Coronary artery (tissue), 2 donors: ENCODE measurements around the gene LRP5.

ENCODE experiments used
- DNase-seq: peaks from one replicate; pipeline ENCODE4 v3.0.0-alpha.2; 2017; ENCODE audit warnings: low spot score
- H3K27ac ChIP-seq, 2 donors: fragments of 200-600 bp; sonication (generic); one replicate each; pipeline ENCODE4 v1.5.1; 2016 to 2019
- H3K4me3 ChIP-seq: fragments of 200-600 bp; sonication (generic); 2 replicates; pipeline ENCODE4 v1.5.1; 2016; ENCODE audit warnings: mild to moderate bottlenecking, moderate library complexity
- CTCF ChIP-seq: fragments of 200-600 bp; sonication (generic); IDR thresholded peaks from one replicate; pipeline ENCODE4 v1.5.1; 2019; ENCODE audit warnings: antibody characterized with exemption

LRP5 gene

GRCh38 chr11:68267881-68268240 lies 44.5 kb upstream of the LRP5 start:
- H3K27ac ChIP-seq = no peak overlapping the region
- no peak overlapping the region for H3K4me3 ChIP-seq
- no peak for DNase-seq
- TF ChIP-seq CTCF = no peak

- no peak for DNase-seq
- Histone ChIP-seq H3K4me3 (peak overlapping the region; percentile 54), H3K27ac (peak overlapping the region; percentile 56 to 85)
- TF ChIP-seq CTCF = no peak
Measured at GRCh38 chr11:68269414-68270081, 42.8 kb upstream of the LRP5 start.

GRCh38 chr11:68270196-68271022 lies 42.0 kb upstream of the LRP5 start:
- no peak for TF ChIP-seq CTCF
- DNase-seq = no peak
- peak overlapping the region; percentile 85 to 86 for H3K27ac ChIP-seq
- peak overlapping the region; percentile 86 for H3K4me3 ChIP-seq

- Histone ChIP-seq H3K4me3 (peak overlapping the region; percentile 86), H3K27ac (peak overlapping the region; percentile 85 to 86)
- no peak for TF ChIP-seq CTCF
- no peak for DNase-seq
Measured at GRCh38 chr11:68271023-68271780, 41.2 kb upstream of the LRP5 start.

GRCh38 chr11:68271781-68272608 lies 40.4 kb upstream of the LRP5 start, which contains the start of gene C11orf24:
TSS of gene C11orf24 (minus strand) at chr11:68271973. CDS start at chr11:68263767, 8,206 bp downstream.
- TF ChIP-seq CTCF = no peak
- Histone ChIP-seq H3K4me3 (peak within 1 kb of the TSS; percentile 86), H3K27ac (peak within 1 kb of the TSS; percentile 85 to 86)
- DNase-seq = peak; percentile 96

- no peak for TF ChIP-seq CTCF
- no peak for DNase-seq
- H3K27ac ChIP-seq = no peak overlapping the region
- H3K4me3 ChIP-seq = no peak overlapping the region
Measured at GRCh38 chr11:68273026-68273738, 39.2 kb upstream of the LRP5 start.
